Activated naive CD4-positive, alpha-beta T cell treated with anti-CD3 and anti-CD28 coated beads, Interleukin-2, amount 10 ng/mL, durations not matched to agents 7 days and 5 days (primary cell): ENCODE measurements around the gene ASCL3.
"Not testable (repeated sequence)": the region's sequence is repeated elsewhere in the genome, so short reads cannot be mapped to it uniquely, and the experiment has no call there.

ENCODE experiments used
- CTCF ChIA-PET: fragments of 350-600 bp; sonication (Branson Sonifier 250); formaldehyde crosslinking; loops from one replicate; lab custom pipeline; 2021; ENCODE audit warnings: antibody characterized with exemption; lab: Charles Lee
- DNase-seq: peaks from one replicate; pipeline ENCODE4 v3.0.0-alpha.2; 2020
- H3K27ac Mint-ChIP-seq: one replicate; pipeline ENCODE4 v1.8.0; 2021; ENCODE audit warnings: mild to moderate bottlenecking, moderate library complexity, mixed read lengths
- H3K27me3 Mint-ChIP-seq: one replicate; pipeline ENCODE4 v1.8.0; 2021; ENCODE audit warnings: mild to moderate bottlenecking, mixed read lengths
- H3K36me3 Mint-ChIP-seq: one replicate; pipeline ENCODE4 v1.8.0; 2021; ENCODE audit warnings: mixed read lengths
- H3K4me1 Mint-ChIP-seq: one replicate; pipeline ENCODE4 v1.8.0; 2021; ENCODE audit warnings: mixed read lengths
- H3K4me3 Mint-ChIP-seq: one replicate; pipeline ENCODE4 v1.8.0; 2021; ENCODE audit warnings: mild to moderate bottlenecking, moderate library complexity, mixed read lengths
- H3K9me3 Mint-ChIP-seq: one replicate; pipeline ENCODE4 v1.8.0; 2021; ENCODE audit warnings: mixed read lengths

ASCL3 gene, protein sequence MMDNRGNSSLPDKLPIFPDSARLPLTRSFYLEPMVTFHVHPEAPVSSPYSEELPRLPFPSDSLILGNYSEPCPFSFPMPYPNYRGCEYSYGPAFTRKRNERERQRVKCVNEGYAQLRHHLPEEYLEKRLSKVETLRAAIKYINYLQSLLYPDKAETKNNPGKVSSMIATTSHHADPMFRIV

DNA sequence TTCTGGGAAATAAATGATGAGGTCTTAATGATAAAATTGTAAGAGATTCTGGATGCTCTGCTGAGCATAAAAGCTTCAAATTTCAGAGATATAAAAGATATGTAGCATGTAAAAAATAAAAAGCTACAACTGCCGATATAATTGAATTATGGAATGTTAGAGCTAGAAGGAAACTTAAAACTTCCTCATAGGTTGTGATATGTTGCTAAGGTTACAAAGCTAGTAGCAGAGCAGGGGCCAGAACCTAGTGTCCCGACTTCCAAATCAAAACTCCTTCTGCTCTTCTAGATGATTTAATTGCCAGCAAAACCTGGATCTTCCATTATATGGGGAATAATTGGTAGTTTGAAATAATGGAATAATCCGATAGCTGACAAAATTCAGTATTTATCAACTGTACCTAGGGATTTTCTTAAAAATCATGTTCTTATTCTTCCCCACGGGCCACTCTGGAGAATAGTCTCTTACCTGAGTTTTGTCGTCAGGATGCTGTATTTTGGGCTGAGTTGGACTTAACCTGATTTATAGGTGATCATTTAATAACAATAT, at the start of gene ASCL3:
Gene ASCL3 (minus strand): TSS at position 499 of the 549 bp plus-strand sequence. CDS start 4,855 bp downstream, outside the sequence.
- Mint-ChIP-seq H3K27me3 (peaks cover 22% of the 10 kb centered on the region), H3K9me3 (no peaks in the 10 kb centered on the region), H3K36me3 (peaks cover 10% of the 10 kb centered on the region), H3K4me1 (no peaks in the 10 kb centered on the region), H3K27ac (no peak within 1 kb of the TSS), H3K4me3 (no peak within 1 kb of the TSS)
- CTCF ChIA-PET: interaction anchor here (1.5 kb wide), 1 partner anchor 17 kb away, joined by 6 read pairs; no protein-coding TSS in a partner anchor
- no peak for DNase-seq

GRCh38 chr11:8989453-8989852, 46.6 kb upstream of the ASCL3 start:
- CTCF ChIA-PET: interaction anchor here (0.6 kb wide), 1 partner anchor 29 kb away, joined by 3 read pairs; no protein-coding TSS in a partner anchor
- peaks cover 5% of the 10 kb centered on the region for H3K4me1 Mint-ChIP-seq
- H3K9me3 Mint-ChIP-seq: no peaks in the 10 kb centered on the region
- H3K4me3 Mint-ChIP-seq: no peak overlapping the region
- H3K36me3 Mint-ChIP-seq: no peaks in the 10 kb centered on the region
- H3K27me3 Mint-ChIP-seq: peaks cover 19% of the 10 kb centered on the region
- no peak overlapping the region for H3K27ac Mint-ChIP-seq
- DNase-seq: no peak

DNA sequence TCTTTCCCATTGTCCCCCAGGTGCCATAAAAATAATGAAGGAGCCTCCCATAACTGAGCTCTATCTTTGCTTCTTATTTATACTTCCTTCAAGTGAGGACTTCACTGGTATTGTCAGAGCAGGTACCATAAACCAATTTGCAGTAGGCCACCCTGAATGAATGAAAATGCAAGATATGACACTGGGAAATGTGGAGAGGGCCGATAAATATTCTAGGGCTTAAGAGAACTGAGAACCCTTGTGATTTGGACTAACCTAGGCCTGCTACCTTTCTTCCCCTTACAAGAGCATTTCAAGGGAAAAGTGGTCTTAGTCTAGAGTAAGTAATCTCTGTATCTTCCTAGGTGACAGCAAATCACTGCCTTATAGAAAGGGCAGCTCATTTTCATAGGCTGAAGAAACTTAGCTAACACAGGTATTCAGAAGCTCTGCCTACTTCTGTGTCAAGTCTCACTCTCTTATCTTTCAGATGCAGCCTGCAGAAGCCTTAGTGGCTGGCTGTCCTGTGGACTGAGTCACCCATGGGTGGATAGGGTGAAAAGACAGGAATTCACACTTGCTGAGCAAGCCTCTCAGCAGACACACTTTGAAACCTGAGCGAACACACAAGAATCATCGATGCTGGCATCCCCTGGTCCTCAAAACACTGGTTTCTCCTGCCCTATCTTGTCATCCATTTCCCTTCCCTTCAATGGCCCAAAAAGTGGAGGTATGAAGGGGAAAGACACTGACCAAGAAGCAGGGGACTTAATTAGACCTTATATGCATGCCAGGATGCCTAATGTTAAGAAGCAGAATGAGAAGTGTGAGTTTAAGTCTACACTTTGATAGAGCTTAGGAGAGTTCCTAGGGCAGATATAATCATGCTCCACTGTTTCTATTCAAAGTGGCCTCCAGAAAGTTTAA, 45.8 kb upstream of the ASCL3 start:
- CTCF ChIA-PET: interaction anchor here (1.3 to 1.5 kb wide), 2 partner anchors 9 to 12 kb away, joined by 3 to 5 read pairs; no protein-coding TSS in a partner anchor
- Mint-ChIP-seq H3K27ac (no peak overlapping the region), H3K4me1 (peaks cover 5% of the 10 kb centered on the region), H3K36me3 (no peaks in the 10 kb centered on the region), H3K27me3 (peaks cover 17% of the 10 kb centered on the region), H3K9me3 (no peaks in the 10 kb centered on the region), H3K4me3 (no peak overlapping the region)
- DNase-seq: no peak

- H3K4me3 Mint-ChIP-seq: no peak overlapping the region
- H3K27me3 Mint-ChIP-seq: peaks cover 11% of the 10 kb centered on the region
- no peak overlapping the region for H3K27ac Mint-ChIP-seq
- H3K36me3 Mint-ChIP-seq: no peaks in the 10 kb centered on the region
- DNase-seq: no peak
- H3K4me1 Mint-ChIP-seq: peaks cover 5% of the 10 kb centered on the region
- CTCF ChIA-PET: interaction anchor here (0.8 to 1.6 kb wide), 5 partner anchors 10 to 519 kb away, joined by 3 to 5 read pairs (median 3); no protein-coding TSS in a partner anchor
- no peaks in the 10 kb centered on the region for H3K9me3 Mint-ChIP-seq
Measured at GRCh38 chr11:8987446-8987845, 44.6 kb upstream of the ASCL3 start.

DNA sequence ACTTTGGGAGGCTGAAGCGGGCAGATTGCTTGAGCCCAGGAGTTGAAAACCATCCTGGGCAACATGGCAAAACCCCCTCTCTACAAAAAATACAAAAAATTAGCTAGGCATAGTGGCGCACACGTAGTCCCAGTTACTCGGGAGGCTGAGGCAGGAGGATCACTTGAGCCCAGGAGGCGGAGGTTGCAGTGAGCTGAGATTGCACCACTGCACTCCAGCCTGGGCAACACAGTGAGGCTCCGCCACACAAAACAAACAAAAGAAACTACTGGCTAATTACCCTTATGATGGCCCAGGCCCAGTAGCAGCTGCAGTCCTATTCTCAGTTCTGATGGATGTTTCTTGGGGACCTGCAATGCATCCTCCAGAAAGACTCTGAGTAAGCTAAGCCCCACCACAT, 44.0 kb upstream of the ASCL3 start:
- not testable (repeated sequence) for H3K27me3 Mint-ChIP-seq, H3K27ac Mint-ChIP-seq, H3K36me3 Mint-ChIP-seq, H3K9me3 Mint-ChIP-seq, DNase-seq, H3K4me1 Mint-ChIP-seq, H3K4me3 Mint-ChIP-seq
- CTCF ChIA-PET: interaction anchor here (0.8 to 1.6 kb wide), 4 partner anchors 11 to 520 kb away, joined by 3 to 4 read pairs (median 3); no protein-coding TSS in a partner anchor

GRCh38 chr11:8985462-8985861, 42.6 kb upstream of the ASCL3 start:
- peaks cover 5% of the 10 kb centered on the region for H3K4me1 Mint-ChIP-seq
- no peak overlapping the region for H3K27ac Mint-ChIP-seq
- DNase-seq: no peak
- H3K9me3 Mint-ChIP-seq: no peaks in the 10 kb centered on the region
- CTCF ChIA-PET: no interaction called here
- H3K4me3 Mint-ChIP-seq: no peak overlapping the region
- H3K27me3 Mint-ChIP-seq: peaks cover 7% of the 10 kb centered on the region
- no peaks in the 10 kb centered on the region for H3K36me3 Mint-ChIP-seq

- Mint-ChIP-seq H3K36me3 (no peaks in the 10 kb centered on the region), H3K4me1 (peaks cover 5% of the 10 kb centered on the region), H3K27ac (no peak overlapping the region), H3K4me3 (no peak overlapping the region), H3K27me3 (peaks cover under 1% of the 10 kb centered on the region), H3K9me3 (no peaks in the 10 kb centered on the region)
- DNase-seq: no peak
- CTCF ChIA-PET: interaction anchor here (0.6 to 1.9 kb wide), 2 partner anchors 24 to 267 kb away, joined by 4 to 7 read pairs; no protein-coding TSS in a partner anchor
Measured at GRCh38 chr11:8983552-8983951, 40.7 kb upstream of the ASCL3 start.

- Mint-ChIP-seq H3K4me3 (no peak overlapping the region), H3K27me3 (no peaks in the 10 kb centered on the region), H3K4me1 (no peaks in the 10 kb centered on the region), H3K27ac (no peak overlapping the region), H3K36me3 (no peaks in the 10 kb centered on the region), H3K9me3 (no peaks in the 10 kb centered on the region)
- CTCF ChIA-PET: interaction anchor here (0.6 kb wide), 1 partner anchor 133 kb away, joined by 3 read pairs; no protein-coding TSS in a partner anchor
- DNase-seq: no peak
Measured at GRCh38 chr11:8980485-8980884, 37.7 kb upstream of the ASCL3 start.

DNA sequence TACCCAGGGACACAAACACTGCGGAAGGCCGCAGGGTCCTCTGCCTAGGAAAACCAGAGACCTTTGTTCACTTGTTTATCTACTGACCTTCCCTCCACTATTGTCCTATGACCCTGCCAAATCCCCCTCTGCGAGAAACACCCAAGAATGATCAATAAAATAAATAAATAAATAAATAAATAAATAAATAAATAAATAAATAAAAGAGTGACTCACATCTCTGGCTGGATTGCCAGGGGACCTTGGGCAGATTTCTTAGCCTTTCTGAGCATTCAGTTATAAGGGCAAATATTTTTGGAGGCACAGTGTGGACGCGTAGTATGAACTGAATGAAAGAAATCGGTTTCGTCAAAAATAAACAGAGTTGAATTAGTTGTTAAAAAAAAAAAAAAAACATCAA, 36.5 kb upstream of the ASCL3 start:
- H3K36me3 Mint-ChIP-seq, H3K4me3 Mint-ChIP-seq, H3K9me3 Mint-ChIP-seq, DNase-seq, H3K4me1 Mint-ChIP-seq, CTCF ChIA-PET, H3K27ac Mint-ChIP-seq, H3K27me3 Mint-ChIP-seq: not testable (repeated sequence)

DNA sequence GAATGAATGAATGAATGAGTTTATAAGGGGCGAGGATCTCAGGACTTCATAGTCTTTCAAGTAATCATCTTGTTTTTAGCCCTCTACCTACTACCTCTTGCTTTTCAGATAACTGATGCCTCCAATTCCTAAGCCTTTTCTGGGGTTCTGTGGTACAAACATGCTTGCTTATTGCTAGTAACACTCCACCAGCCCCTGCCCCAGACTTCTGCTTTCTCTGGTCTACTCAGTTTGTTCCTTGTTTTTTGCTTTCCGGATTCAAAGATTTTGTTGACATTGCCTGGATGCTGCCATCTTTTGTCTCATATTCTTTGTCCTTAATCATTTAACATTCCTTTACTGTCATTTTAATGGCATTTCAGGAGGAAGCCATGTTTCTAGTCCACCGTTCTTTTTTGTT, 30.3 kb upstream of the ASCL3 start:
- Mint-ChIP-seq H3K4me1 (no peaks in the 10 kb centered on the region), H3K27me3 (no peaks in the 10 kb centered on the region), H3K9me3 (no peaks in the 10 kb centered on the region), H3K36me3 (peaks cover 2% of the 10 kb centered on the region), H3K27ac (no peak overlapping the region), H3K4me3 (no peak overlapping the region)
- CTCF ChIA-PET: interaction anchor here (1.7 kb wide), 1 partner anchor 165 kb away, joined by 4 read pairs; no protein-coding TSS in a partner anchor
- DNase-seq: no peak

DNA sequence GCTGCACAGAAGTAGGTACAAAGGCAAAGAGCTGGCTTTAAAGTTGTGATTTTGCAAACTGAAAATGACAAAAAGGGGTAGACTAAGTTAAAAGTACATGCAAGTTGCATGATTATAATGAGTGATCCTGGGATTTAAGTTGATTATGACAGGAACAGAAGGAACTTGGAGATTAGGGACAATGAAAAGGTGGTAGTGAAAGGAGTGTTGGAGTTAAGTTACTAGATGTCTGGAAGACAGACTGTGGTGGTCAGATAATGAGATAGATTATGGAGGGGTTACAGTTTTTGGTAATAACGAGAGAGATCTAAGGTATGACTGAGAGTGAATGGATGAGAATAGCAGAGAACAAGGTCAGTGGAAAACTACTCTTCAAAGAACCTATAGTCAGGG, 29.1 kb upstream of the ASCL3 start:
- no peak overlapping the region for H3K27ac Mint-ChIP-seq
- no peak for DNase-seq
- no peak overlapping the region for H3K4me3 Mint-ChIP-seq
- no peaks in the 10 kb centered on the region for H3K9me3 Mint-ChIP-seq
- no peaks in the 10 kb centered on the region for H3K27me3 Mint-ChIP-seq
- no peaks in the 10 kb centered on the region for H3K4me1 Mint-ChIP-seq
- CTCF ChIA-PET: interaction anchor here (1.7 kb wide), 1 partner anchor 166 kb away, joined by 4 read pairs; no protein-coding TSS in a partner anchor
- peaks cover 6% of the 10 kb centered on the region for H3K36me3 Mint-ChIP-seq

- Mint-ChIP-seq H3K4me1 (peaks cover 3% of the 10 kb centered on the region), H3K27me3 (no peaks in the 10 kb centered on the region), H3K9me3 (no peaks in the 10 kb centered on the region), H3K4me3 (no peak overlapping the region), H3K27ac (no peak overlapping the region), H3K36me3 (peaks cover 6% of the 10 kb centered on the region)
- no peak for DNase-seq
- CTCF ChIA-PET: interaction anchor here (1.7 kb wide), 1 partner anchor 166 kb away, joined by 4 read pairs; no protein-coding TSS in a partner anchor
Measured at GRCh38 chr11:8971196-8971923, 28.5 kb upstream of the ASCL3 start.

GRCh38 chr11:8967184-8967583, 24.4 kb upstream of the ASCL3 start:
- CTCF ChIA-PET: no interaction called here
- Mint-ChIP-seq H3K36me3 (peaks cover 10% of the 10 kb centered on the region), H3K27ac (no peak overlapping the region), H3K9me3 (no peaks in the 10 kb centered on the region), H3K27me3 (no peaks in the 10 kb centered on the region), H3K4me1 (peaks cover 25% of the 10 kb centered on the region), H3K4me3 (no peak overlapping the region)
- no peak for DNase-seq
